Motor neuron (in vitro differentiated cells): ENCODE results near the gene NINL. TPM values are rescaled to one million over a fixed set of nuclear protein-coding genes. Genes with fewer than 3 reads are reported as not detected.
A peak's percentile ranks its signal among the peaks of the same experiment; 100 is the strongest.

Experiments
- ATAC-seq, 8 experiments: fragments of 200-7000 bp; cut with Tn5 transposase; replicated peaks in 6 of 8; 2 replicates each; pipeline ENCODE4 v1.8.0; 2021; ENCODE audit warnings: mild to moderate bottlenecking in 8 of 8, moderate library complexity in 8 of 8
- H3K27ac ChIP-seq, 2 donors: fragments of 250-450 bp; sonication (Bioruptor Pico); 2 replicates each; pipeline ENCODE4 v1.9.0; 2021; ENCODE audit warnings: antibody characterized with exemption in 2 of 2, mild to moderate bottlenecking in 2 of 2, moderate library complexity in 1 of 2
- H3K4me1 ChIP-seq, 2 donors: fragments of 250-450 bp; sonication (Bioruptor Pico); replicated peaks in 1 of 2; 2 replicates each; pipeline ENCODE4 v1.6.1; 2021; ENCODE audit warnings: antibody characterized with exemption in 2 of 2, mild to moderate bottlenecking in 2 of 2, moderate library complexity in 1 of 2
- H3K4me3 ChIP-seq, 5 donors: fragments of 250-450 bp; sonication (Bioruptor Pico); 2 replicates each; pipeline ENCODE4 v1.9.0; 2021; ENCODE audit warnings: antibody characterized with exemption in 5 of 5, mild to moderate bottlenecking in 5 of 5, moderate library complexity in 4 of 5
- WGBS, 10 experiments: fragments of 450-650 bp; shearing (Covaris generic); methylation state at CpG; one replicate each; pipeline ENCODE4 v1.0.0; 2022; 5-methylcytosine and 5-hydroxymethylcytosine counted together
- in situ Hi-C, 9 experiments: fragments of 400-800 bp; cut with MboI; loops; one replicate each; pipeline ENCODE4 v1.15.0; 2021; ENCODE audit warnings: low sequenced_read_pairs in 9 of 9, low pct_unique_long_range_greater_than_20kb in 2 of 9; ENCODE audit not compliant: unreplicated experiment in 9 of 9
- total RNA-seq, 8 experiments: library from RNA; unstranded; fragments of 300-600 nt; gene quantifications; 2 replicates each; pipeline versions ENCODE4 v1.2.3 to v1.2.4, GENCODE V29; 2022

Gene NINL
- total RNA-seq, 8 experiments from 2014 or later = 15.0 to 57.5 (median 18.9) TPM

- in situ Hi-C loops = no loop called here
- H3K27ac ChIP-seq = no peak overlapping the region
- no peak for ATAC-seq
- H3K4me3 ChIP-seq = no peak overlapping the region
- H3K4me1 ChIP-seq = no peaks in the 10 kb centered on the region
- WGBS, 10 experiments = 11 to 83% (median 73%) methylated on average over 1 to 2 of the region's 2 CpGs; no CpG with 5 or more reads in 3 of the 10 experiments
These were observed 98.0 kb downstream of the NINL start for GRCh38 chr20:25487306-25487705.

GRCh38 chr20:25486377-25486776 lies 99.0 kb downstream of the NINL start:
- WGBS, 10 experiments = 15 to 90% (median 56%) methylated on average over 1 to 4 of the region's 9 CpGs; no CpG with 5 or more reads in 4 of the 10 experiments

GRCh38 chr20:25485872-25486271 lies 99.5 kb downstream of the NINL start:
- Histone ChIP-seq H3K4me1 (no peaks in the 10 kb centered on the region), H3K27ac (no peak overlapping the region), H3K4me3 (no peak overlapping the region)
- ATAC-seq = no peak
- 60 to 100% (median 92%) methylated on average over 1 to 2 of the region's 2 CpGs; no CpG with 5 or more reads in 1 of the 10 experiments for WGBS, 10 experiments
- in situ Hi-C loops = no loop called here

More at GRCh38 chr20:25486377-25486776, 99.0 kb downstream of the NINL start:
- Histone ChIP-seq H3K4me1 (no peaks in the 10 kb centered on the region), H3K27ac (no peak overlapping the region), H3K4me3 (no peak overlapping the region)
- in situ Hi-C loops = no loop called here
- peak in 5 of 8 experiments; percentile 10 to 77 (median 58) for ATAC-seq

GRCh38 chr20:25484911-25485511 lies 100.3 kb downstream of the NINL start:
- 73 to 100% (median 92%) methylated on average over 2 to 12 of the region's 12 CpGs for WGBS, 10 experiments
- H3K4me3 ChIP-seq = no peak overlapping the region
- H3K4me1 ChIP-seq = no peaks in the 10 kb centered on the region
- no peak overlapping the region for H3K27ac ChIP-seq
- in situ Hi-C loops = no loop called here
- ATAC-seq = no peak

- Histone ChIP-seq H3K27ac (no peak overlapping the region), H3K4me1 (no peaks in the 10 kb centered on the region), H3K4me3 (no peak overlapping the region)
- 67 to 100% (median 95%) methylated on average over 1 to 7 of the region's 9 CpGs; no CpG with 5 or more reads in 1 of the 10 experiments for WGBS, 10 experiments
- no peak for ATAC-seq
- in situ Hi-C loops = no loop called here
These were observed 101.0 kb downstream of the NINL start for GRCh38 chr20:25484224-25484846.

GRCh38 chr20:25483431-25484132 lies 101.7 kb downstream of the NINL start:
- H3K27ac ChIP-seq = no peak overlapping the region
- 68 to 100% (median 97%) methylated on average over 2 to 12 of the region's 14 CpGs; no CpG with 5 or more reads in 2 of the 10 experiments for WGBS, 10 experiments
- H3K4me3 ChIP-seq = no peak overlapping the region
- in situ Hi-C loops = no loop called here
- no peak for ATAC-seq
- H3K4me1 ChIP-seq = no peaks in the 10 kb centered on the region

GRCh38 chr20:25481918-25482253 lies 103.4 kb downstream of the NINL start:
- Histone ChIP-seq H3K4me3 (no peak overlapping the region), H3K4me1 (no peaks in the 10 kb centered on the region), H3K27ac (no peak overlapping the region)
- in situ Hi-C loops = no loop called here
- no peak for ATAC-seq
- 80 to 92% methylated on average over 2 to 5 of the region's 12 CpGs; no CpG with 5 or more reads in 8 of the 10 experiments for WGBS, 10 experiments

- Histone ChIP-seq H3K27ac (no peak overlapping the region), H3K4me1 (no peaks in the 10 kb centered on the region), H3K4me3 (no peak overlapping the region)
- in situ Hi-C loops = no loop called here
- 67 to 100% (median 87%) methylated on average over 1 to 2 of the region's 11 CpGs; no CpG with 5 or more reads in 4 of the 10 experiments for WGBS, 10 experiments
- ATAC-seq = peak in 1 of 8 experiments; percentile 36
These were observed 104.0 kb downstream of the NINL start for GRCh38 chr20:25481235-25481917.

GRCh38 chr20:25480797-25481196 lies 104.5 kb downstream of the NINL start:
- Histone ChIP-seq H3K4me1 (no peaks in the 10 kb centered on the region), H3K27ac (no peak overlapping the region), H3K4me3 (no peak overlapping the region)
- in situ Hi-C loops = no loop called here
- 80 to 100% (median 93%) methylated on average over 1 to 7 of the region's 9 CpGs; no CpG with 5 or more reads in 4 of the 10 experiments for WGBS, 10 experiments
- no peak for ATAC-seq

GRCh38 chr20:25480156-25480555 lies 105.2 kb downstream of the NINL start:
- ATAC-seq = no peak
- 79 to 100% (median 97%) methylated on average over 2 to 7 of the region's 7 CpGs; no CpG with 5 or more reads in 6 of the 10 experiments for WGBS, 10 experiments

GRCh38 chr20:25479638-25480037 lies 105.7 kb downstream of the NINL start:
- in situ Hi-C loops = no loop called here
- no peak for ATAC-seq
- 40 to 100% (median 100%) methylated on average over 1 of the region's 5 CpGs; no CpG with 5 or more reads in 7 of the 10 experiments for WGBS, 10 experiments
- H3K4me3 ChIP-seq = no peak overlapping the region
- no peak overlapping the region for H3K27ac ChIP-seq
- H3K4me1 ChIP-seq = no peaks in the 10 kb centered on the region

More at GRCh38 chr20:25480156-25480555, 105.2 kb downstream of the NINL start:
- Histone ChIP-seq H3K4me3 (no peak overlapping the region), H3K4me1 (no peaks in the 10 kb centered on the region), H3K27ac (no peak overlapping the region)
- in situ Hi-C loops = no loop called here

GRCh38 chr20:25478889-25479568 lies 106.3 kb downstream of the NINL start:
- in situ Hi-C loops = no loop called here

More at GRCh38 chr20:25478889-25479568, 106.3 kb downstream of the NINL start:
- no peak for ATAC-seq
- Histone ChIP-seq H3K27ac (no peak overlapping the region), H3K4me3 (no peak overlapping the region), H3K4me1 (no peaks in the 10 kb centered on the region)
- WGBS, 10 experiments = 60 to 100% (median 93%) methylated on average over 1 to 13 of the region's 24 CpGs; no CpG with 5 or more reads in 3 of the 10 experiments
